Measurements from ENCODE around the gene MBP.

DNA sequence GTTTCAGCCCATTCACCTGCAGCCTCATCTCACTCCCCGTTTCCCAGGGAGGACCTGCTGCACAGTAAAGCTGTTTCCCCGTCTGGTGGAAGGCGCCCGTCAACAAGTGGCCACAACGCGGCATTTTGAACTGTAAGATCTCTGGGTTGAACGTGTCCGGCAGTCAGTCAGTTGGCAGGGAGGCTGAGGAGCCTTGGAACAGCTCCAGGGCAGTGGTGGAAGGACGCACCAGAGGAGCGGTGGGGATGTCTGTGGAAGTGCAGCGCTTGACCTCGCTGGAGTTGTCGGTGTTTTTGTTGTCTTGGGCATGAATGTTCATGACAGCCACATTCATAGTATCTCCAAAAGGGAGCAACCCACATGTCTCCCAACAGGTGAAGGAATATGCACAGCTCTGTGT, 31.4 kb upstream of the MBP start:
- TF ChIP-seq POLR2AphosphoS5 (IDR thresholded peaks at IDR 0.05; ENCODE audit: low read depth) (no peak), CREB1 (CRISPR knock-in tag; IDR thresholded peaks at IDR 0.05; ENCODE audit: low read depth) (no peak), EZH2 (IDR thresholded peaks at IDR 0.05; ENCODE audit: low read depth, unreplicated experiment) (no peak), STAT1 (IDR thresholded peaks at IDR 0.05; ENCODE audit: unreplicated experiment) (no peak), EZH2phosphoT487 (IDR thresholded peaks at IDR 0.05; ENCODE audit: unreplicated experiment) (no peak), ZNF114 (CRISPR knock-in tag; IDR thresholded peaks at IDR 0.05) (no peak), NANOG (IDR thresholded peaks at IDR 0.05; ENCODE audit: borderline replicate concordance) (no peak), JUNB (IDR thresholded peaks at IDR 0.05; ENCODE audit: unreplicated experiment) (no peak), ZNF331 (CRISPR knock-in tag; IDR thresholded peaks at IDR 0.05; ENCODE audit: low read depth) (no peak)
- TF ChIP-seq, protein P1, sequence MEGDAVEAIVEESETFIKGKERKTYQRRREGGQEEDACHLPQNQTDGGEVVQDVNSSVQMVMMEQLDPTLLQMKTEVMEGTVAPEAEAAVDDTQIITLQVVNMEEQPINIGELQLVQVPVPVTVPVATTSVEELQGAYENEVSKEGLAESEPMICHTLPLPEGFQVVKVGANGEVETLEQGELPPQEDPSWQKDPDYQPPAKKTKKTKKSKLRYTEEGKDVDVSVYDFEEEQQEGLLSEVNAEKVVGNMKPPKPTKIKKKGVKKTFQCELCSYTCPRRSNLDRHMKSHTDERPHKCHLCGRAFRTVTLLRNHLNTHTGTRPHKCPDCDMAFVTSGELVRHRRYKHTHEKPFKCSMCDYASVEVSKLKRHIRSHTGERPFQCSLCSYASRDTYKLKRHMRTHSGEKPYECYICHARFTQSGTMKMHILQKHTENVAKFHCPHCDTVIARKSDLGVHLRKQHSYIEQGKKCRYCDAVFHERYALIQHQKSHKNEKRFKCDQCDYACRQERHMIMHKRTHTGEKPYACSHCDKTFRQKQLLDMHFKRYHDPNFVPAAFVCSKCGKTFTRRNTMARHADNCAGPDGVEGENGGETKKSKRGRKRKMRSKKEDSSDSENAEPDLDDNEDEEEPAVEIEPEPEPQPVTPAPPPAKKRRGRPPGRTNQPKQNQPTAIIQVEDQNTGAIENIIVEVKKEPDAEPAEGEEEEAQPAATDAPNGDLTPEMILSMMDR (conservative IDR thresholded peaks at IDR 0.05; ENCODE audit: low read depth in 2 of 2) = no peak
- TF ChIP-seq, protein P2, sequence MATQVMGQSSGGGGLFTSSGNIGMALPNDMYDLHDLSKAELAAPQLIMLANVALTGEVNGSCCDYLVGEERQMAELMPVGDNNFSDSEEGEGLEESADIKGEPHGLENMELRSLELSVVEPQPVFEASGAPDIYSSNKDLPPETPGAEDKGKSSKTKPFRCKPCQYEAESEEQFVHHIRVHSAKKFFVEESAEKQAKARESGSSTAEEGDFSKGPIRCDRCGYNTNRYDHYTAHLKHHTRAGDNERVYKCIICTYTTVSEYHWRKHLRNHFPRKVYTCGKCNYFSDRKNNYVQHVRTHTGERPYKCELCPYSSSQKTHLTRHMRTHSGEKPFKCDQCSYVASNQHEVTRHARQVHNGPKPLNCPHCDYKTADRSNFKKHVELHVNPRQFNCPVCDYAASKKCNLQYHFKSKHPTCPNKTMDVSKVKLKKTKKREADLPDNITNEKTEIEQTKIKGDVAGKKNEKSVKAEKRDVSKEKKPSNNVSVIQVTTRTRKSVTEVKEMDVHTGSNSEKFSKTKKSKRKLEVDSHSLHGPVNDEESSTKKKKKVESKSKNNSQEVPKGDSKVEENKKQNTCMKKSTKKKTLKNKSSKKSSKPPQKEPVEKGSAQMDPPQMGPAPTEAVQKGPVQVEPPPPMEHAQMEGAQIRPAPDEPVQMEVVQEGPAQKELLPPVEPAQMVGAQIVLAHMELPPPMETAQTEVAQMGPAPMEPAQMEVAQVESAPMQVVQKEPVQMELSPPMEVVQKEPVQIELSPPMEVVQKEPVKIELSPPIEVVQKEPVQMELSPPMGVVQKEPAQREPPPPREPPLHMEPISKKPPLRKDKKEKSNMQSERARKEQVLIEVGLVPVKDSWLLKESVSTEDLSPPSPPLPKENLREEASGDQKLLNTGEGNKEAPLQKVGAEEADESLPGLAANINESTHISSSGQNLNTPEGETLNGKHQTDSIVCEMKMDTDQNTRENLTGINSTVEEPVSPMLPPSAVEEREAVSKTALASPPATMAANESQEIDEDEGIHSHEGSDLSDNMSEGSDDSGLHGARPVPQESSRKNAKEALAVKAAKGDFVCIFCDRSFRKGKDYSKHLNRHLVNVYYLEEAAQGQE (IDR thresholded peaks at IDR 0.05; ENCODE audit: unreplicated experiment) = no peak
- TF ChIP-seq, protein P3, sequence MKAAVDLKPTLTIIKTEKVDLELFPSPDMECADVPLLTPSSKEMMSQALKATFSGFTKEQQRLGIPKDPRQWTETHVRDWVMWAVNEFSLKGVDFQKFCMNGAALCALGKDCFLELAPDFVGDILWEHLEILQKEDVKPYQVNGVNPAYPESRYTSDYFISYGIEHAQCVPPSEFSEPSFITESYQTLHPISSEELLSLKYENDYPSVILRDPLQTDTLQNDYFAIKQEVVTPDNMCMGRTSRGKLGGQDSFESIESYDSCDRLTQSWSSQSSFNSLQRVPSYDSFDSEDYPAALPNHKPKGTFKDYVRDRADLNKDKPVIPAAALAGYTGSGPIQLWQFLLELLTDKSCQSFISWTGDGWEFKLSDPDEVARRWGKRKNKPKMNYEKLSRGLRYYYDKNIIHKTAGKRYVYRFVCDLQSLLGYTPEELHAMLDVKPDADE (IDR thresholded peaks at IDR 0.05) = no peak
- TF ChIP-seq, protein P4, sequence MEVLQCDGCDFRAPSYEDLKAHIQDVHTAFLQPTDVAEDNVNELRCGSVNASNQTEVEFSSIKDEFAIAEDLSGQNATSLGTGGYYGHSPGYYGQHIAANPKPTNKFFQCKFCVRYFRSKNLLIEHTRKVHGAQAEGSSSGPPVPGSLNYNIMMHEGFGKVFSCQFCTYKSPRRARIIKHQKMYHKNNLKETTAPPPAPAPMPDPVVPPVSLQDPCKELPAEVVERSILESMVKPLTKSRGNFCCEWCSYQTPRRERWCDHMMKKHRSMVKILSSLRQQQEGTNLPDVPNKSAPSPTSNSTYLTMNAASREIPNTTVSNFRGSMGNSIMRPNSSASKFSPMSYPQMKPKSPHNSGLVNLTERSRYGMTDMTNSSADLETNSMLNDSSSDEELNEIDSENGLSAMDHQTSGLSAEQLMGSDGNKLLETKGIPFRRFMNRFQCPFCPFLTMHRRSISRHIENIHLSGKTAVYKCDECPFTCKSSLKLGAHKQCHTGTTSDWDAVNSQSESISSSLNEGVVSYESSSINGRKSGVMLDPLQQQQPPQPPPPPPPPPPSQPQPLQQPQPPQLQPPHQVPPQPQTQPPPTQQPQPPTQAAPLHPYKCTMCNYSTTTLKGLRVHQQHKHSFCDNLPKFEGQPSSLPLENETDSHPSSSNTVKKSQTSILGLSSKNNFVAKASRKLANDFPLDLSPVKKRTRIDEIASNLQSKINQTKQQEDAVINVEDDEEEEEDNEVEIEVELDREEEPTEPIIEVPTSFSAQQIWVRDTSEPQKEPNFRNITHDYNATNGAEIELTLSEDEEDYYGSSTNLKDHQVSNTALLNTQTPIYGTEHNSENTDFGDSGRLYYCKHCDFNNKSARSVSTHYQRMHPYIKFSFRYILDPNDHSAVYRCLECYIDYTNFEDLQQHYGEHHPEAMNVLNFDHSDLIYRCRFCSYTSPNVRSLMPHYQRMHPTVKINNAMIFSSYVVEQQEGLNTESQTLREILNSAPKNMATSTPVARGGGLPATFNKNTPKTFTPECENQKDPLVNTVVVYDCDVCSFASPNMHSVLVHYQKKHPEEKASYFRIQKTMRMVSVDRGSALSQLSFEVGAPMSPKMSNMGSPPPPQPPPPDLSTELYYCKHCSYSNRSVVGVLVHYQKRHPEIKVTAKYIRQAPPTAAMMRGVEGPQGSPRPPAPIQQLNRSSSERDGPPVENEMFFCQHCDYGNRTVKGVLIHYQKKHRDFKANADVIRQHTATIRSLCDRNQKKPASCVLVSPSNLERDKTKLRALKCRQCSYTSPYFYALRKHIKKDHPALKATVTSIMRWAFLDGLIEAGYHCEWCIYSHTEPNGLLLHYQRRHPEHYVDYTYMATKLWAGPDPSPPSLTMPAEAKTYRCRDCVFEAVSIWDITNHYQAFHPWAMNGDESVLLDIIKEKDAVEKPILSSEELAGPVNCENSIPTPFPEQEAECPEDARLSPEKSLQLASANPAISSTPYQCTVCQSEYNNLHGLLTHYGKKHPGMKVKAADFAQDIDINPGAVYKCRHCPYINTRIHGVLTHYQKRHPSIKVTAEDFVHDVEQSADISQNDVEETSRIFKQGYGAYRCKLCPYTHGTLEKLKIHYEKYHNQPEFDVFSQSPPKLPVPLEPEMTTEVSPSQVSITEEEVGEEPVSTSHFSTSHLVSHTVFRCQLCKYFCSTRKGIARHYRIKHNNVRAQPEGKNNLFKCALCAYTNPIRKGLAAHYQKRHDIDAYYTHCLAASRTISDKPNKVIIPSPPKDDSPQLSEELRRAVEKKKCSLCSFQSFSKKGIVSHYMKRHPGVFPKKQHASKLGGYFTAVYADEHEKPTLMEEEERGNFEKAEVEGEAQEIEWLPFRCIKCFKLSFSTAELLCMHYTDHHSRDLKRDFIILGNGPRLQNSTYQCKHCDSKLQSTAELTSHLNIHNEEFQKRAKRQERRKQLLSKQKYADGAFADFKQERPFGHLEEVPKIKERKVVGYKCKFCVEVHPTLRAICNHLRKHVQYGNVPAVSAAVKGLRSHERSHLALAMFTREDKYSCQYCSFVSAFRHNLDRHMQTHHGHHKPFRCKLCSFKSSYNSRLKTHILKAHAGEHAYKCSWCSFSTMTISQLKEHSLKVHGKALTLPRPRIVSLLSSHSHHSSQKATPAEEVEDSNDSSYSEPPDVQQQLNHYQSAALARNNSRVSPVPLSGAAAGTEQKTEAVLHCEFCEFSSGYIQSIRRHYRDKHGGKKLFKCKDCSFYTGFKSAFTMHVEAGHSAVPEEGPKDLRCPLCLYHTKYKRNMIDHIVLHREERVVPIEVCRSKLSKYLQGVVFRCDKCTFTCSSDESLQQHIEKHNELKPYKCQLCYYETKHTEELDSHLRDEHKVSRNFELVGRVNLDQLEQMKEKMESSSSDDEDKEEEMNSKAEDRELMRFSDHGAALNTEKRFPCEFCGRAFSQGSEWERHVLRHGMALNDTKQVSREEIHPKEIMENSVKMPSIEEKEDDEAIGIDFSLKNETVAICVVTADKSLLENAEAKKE (CRISPR knock-in tag; IDR thresholded peaks at IDR 0.05) = no peak

Measured in GM23338 (cell line).